HCT116 (cell line): Measurements from ENCODE around the gene SLC35G2.

Experiments
- CTCF ChIP-seq, 3 experiments: fragments of 200-600 bp in 1 of 3; sonication (generic) in 1 of 3; IDR thresholded peaks in 2 of 3; conservative IDR thresholded peaks in 1 of 3; 2 replicates each; pipeline ENCODE4 v1.5.1; 2012 to 2017; ENCODE audit warnings: low read depth in 2 of 3, low read length in 2 of 3, antibody characterized with exemption in 1 of 3, borderline replicate concordance in 1 of 3, control low read depth in 1 of 3, mild to moderate bottlenecking in 1 of 3, mixed read lengths in 1 of 3, mixed run types in 1 of 3, moderate library complexity in 1 of 3; ENCODE audit not compliant: insufficient read depth in 1 of 3
- MAX ChIP-seq: IDR thresholded peaks from 2 replicates; pipeline ENCODE4 v1.6.1; 2012
- POLR2A ChIP-seq: IDR thresholded peaks from 2 replicates; pipeline ENCODE4 v1.7.0; 2011; ENCODE audit warnings: borderline replicate concordance; ENCODE audit not compliant: insufficient read depth, insufficient read length; ENCODE audit errors: extremely low read depth
- POLR2AphosphoS5 ChIP-seq: IDR thresholded peaks from 2 replicates; pipeline ENCODE4 v1.6.1; 2011; ENCODE audit warnings: mild to moderate bottlenecking, low read depth, low read length, moderate library complexity
- REST ChIP-seq: IDR thresholded peaks from 2 replicates; pipeline ENCODE4 v1.6.1; 2012; ENCODE audit warnings: low read depth
- SP1 ChIP-seq: IDR thresholded peaks from 2 replicates; pipeline ENCODE4 v1.6.1; 2012; ENCODE audit warnings: low read depth

- TF ChIP-seq POLR2A = no peak
- TF ChIP-seq REST = no peak
- TF ChIP-seq CTCF (IDR thresholded peaks at IDR 0.05 in 2 of 3, conservative IDR thresholded peaks at IDR 0.05 in 1 of 3; ENCODE audit: borderline replicate concordance in 1 of 3, insufficient read depth in 1 of 3, low read depth in 2 of 3, low read length in 2 of 3) = no peak
- TF ChIP-seq MAX = no peak
- no peak for TF ChIP-seq SP1
- no peak for TF ChIP-seq POLR2AphosphoS5
These were observed 21.3 kb downstream of the SLC35G2 start for GRCh38 chr3:136840252-136840651.
